ENCODE measurements around the gene TMEM258.
A peak's percentile ranks its signal among the peaks of the same experiment; 100 is the strongest.

Gene TMEM258

DNA sequence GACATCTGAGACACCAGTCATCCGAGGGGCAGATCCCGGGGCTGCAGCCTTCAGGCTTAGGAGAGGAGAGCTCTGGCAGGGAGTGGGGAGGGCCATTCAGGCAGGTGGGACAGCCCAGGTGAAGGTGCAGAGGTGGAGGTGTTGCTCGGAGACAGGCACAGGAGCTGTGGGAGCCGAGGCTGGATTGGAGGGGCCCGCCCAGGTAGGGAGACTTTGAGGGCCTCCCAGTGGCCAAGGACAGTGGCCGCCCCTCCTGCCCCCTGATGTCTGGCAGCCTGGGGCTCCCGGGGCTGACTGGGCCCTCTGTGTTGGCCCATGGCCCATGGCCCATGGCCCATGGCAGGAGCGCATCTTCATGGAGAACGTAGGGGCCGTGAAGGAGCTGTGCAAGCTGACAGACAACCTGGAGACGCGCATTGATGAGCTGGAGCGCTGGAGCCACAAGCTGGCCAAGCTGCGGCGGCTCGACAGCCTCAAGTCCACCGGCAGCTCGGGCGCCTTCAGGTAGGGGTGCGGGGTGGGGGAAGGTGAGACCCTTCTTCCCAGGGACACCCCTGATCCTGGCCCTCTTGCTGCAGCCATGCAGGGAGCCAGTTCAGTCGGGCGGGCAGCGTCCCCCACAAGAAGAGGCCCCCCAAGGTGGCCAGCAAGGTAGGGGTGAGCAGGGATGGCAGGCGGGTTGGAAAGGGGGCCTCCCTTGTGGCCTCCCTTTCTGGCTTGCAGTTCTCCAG lies 13.3 kb downstream of the TMEM258 start:
- FAIRE-seq (no peak), DNase-seq (ENCODE audit: extremely low spot score, insufficient read length, low read depth) (no peak)

GRCh38 chr11:61778357-61778886 lies 14.0 kb downstream of the TMEM258 start:
- DNase-seq (ENCODE audit: extremely low spot score, insufficient read length, low read depth) = no peak
- FAIRE-seq = no peak

DNA sequence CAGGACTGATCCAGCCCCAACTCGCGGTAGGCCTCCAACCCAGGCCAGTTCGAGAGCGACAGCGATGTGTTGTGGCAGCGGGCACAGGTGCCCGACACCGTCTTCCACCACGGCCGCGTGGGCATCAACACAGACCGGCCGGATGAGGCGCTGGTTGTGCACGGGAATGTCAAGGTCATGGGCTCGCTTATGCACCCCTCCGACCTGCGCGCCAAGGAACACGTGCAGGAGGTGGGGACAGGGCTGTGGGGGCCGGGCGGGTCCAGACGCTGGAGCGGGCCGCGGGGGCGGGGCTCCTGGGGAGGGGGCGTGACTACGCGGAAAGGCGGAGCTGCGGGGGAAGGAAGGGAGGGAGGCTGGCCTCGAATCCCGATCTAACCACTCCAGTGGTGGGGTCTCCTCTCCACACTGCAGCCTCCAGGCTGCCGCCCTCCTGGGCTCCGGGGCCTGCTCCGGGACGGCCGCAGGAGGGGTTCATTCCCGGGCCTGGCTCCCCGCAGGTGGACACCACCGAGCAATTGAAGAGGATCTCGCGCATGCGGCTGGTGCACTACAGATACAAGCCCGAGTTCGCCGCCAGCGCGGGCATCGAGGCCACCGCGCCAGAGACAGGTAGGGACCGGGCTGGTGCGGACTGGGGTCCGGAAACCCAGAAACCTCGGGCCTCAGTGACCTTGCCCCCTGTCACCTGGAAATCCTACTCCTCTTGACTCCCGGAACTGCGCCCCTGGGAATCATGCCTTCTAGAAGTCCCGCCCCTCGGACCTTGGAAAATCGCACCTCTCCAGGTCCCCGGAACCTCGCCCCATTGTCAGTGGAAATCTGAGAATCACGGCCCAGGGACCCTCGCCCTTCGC lies 14.9 kb downstream of the TMEM258 start:
- FAIRE-seq (no peak), DNase-seq (ENCODE audit: extremely low spot score, insufficient read length, low read depth) (peak; percentile 43)

- DNase-seq (ENCODE audit: extremely low spot score, insufficient read length, low read depth) (peak; percentile 70), FAIRE-seq (peak; percentile 74)
Observed at GRCh38 chr11:61776561-61777075, 15.8 kb downstream of the TMEM258 start.

GRCh38 chr11:61775606-61776554 lies 16.5 kb downstream of the TMEM258 start:
- DNase-seq (ENCODE audit: extremely low spot score, insufficient read length, low read depth) (no peak), FAIRE-seq (no peak)

DNA sequence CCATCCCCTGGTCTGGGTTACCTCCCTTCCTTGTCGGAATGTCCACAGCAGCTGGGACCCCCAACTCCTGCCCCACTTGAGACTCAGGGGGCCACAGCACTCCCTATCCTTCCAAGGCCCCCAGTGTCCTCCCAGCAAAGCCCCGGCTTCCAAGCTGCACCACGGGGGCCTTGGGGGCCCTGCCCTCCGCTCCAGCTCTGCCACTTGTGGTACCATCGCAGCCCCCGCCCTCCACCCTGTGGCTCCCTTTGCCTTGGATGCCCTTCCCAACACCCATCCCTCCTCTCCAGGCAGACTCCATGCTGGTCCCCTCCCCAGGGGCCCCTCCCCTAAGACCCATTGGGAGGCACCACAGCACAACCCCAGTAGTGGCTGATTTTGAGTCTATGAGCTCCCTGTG lies 17.3 kb downstream of the TMEM258 start:
- DNase-seq (ENCODE audit: extremely low spot score, insufficient read length, low read depth) (no peak), FAIRE-seq (no peak)

- FAIRE-seq = no peak
- no peak for DNase-seq (ENCODE audit: extremely low spot score, insufficient read length, low read depth)
Observed at GRCh38 chr11:61774411-61774810, 18.0 kb downstream of the TMEM258 start.

GRCh38 chr11:61773809-61774208 lies 18.6 kb downstream of the TMEM258 start:
- FAIRE-seq (no peak), DNase-seq (ENCODE audit: extremely low spot score, insufficient read length, low read depth) (no peak)

DNA sequence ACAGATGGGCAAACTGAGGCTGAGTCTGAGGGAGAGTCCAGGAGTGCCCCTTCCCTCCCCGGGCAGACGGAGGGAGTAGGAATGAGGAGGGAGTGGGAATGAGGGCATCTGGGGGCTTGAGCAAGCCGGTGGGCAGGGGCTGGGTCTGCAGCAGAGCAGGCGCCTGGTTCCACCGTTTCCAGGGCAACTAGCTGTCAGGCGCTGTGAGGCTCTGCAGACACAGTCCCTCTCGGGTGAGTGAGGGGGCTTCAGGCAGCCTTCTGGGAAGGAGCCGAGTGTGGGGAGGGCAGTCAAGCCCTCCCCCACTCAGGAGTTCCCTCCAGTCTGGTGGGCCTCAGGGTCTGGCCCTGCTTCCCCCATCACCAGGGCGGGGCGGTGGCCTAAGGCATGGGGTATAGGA lies 19.0 kb downstream of the TMEM258 start:
- no peak for FAIRE-seq
- no peak for DNase-seq (ENCODE audit: extremely low spot score, insufficient read length, low read depth)

DNA sequence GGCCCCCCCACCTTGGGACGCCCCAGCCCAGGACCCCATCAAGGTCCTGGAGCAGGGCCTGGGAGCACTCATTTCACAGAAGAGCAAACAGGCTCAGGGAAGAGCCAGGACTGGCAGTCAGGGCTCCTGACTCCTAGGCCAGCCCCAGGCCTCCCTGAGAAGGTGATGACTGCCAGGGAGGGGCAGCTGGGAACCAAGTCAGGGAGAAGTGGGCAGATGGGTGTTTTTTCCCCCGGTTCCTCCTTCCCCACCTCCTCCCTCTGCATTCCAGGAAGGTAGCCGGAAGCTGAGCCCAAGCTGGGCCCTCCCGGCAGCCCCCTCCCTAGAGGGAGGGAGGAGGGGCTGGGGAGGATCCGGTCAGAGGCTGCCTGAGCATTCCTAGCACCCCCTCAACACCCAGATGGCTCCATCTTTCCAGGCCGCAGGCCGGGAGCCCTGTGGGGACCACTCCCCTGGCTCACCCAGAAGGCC lies 20.4 kb downstream of the TMEM258 start:
- DNase-seq (ENCODE audit: extremely low spot score, insufficient read length, low read depth) (no peak), FAIRE-seq (no peak)

DNA sequence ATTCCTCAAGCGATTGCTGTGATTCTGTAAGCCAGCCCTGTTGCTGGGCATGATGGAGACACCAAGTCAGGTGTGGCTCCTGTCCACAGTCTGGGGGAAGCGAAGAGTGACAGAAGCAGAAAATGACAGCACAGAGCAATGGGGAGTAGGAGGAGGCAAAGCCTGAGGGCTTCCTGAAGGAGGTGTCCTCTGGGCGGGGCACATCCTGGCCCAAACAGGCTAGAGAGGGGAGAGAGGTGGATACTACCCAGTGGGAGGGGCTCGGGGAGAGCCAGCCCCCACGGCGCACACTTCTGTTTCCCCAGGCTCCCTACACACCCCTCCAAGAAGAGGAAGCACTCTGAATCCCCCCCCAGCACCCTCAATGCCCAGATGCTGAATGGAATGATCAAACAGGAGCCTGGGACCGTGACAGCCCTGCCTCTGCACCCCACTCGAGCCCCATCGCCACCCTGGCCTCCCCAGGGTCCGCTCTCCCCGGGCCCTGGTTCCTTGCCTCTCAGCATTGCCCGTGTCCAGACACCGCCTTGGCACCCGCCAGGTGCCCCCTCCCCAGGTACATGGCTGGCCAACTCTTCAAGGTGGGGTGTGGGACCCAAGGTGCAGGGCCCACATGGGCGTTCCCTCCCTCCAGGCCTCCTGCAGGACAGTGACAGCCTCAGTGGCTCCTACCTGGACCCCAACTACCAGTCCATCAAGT lies 21.1 kb downstream of the TMEM258 start:
- DNase-seq (ENCODE audit: extremely low spot score, insufficient read length, low read depth) (no peak), FAIRE-seq (no peak)

DNA sequence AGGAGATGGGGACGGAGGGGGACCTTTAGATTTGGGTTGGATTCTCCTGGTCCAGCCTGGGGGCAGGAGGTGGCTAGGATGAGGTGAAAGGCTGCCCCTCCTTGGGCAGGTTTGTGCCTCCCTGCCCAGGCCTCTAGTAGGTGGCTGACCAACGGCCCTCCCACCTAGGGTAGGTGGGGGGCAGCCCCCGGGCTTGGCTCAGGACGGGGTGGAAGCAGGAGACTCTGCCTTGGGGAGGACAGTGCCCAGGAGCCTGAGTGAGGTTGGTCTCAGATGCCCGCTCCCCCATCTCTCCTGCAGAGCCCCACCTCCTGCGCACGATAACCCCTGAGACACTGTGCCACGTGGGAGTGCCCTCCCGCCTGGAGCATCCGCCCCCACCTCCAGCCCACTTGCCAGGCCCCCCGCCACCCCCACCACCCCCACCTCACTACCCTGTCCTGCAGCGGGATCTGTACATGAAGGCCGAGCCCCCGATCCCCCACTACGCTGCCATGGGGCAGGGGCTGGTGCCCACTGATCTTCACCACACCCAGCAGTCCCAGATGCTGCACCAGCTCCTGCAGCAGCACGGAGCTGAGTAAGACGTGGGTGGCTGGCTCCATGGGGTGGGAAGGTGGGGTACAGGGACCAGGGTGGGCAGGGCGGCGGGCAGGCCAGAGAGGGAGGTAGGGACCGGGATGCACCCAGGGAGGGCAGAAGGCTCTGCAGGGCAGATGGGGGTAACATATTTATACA lies 22.3 kb downstream of the TMEM258 start:
- FAIRE-seq = no peak
- no peak for DNase-seq (ENCODE audit: extremely low spot score, insufficient read length, low read depth)

GRCh38 chr11:61769169-61769920 lies 23.1 kb downstream of the TMEM258 start:
- no peak for DNase-seq (ENCODE audit: extremely low spot score, insufficient read length, low read depth)
- no peak for FAIRE-seq

GRCh38 chr11:61768376-61769076 lies 23.9 kb downstream of the TMEM258 start:
- FAIRE-seq (no peak), DNase-seq (ENCODE audit: extremely low spot score, insufficient read length, low read depth) (no peak)

GRCh38 chr11:61766353-61766841 lies 26.0 kb downstream of the TMEM258 start:
- FAIRE-seq (no peak), DNase-seq (ENCODE audit: extremely low spot score, insufficient read length, low read depth) (no peak)

- no peak for FAIRE-seq
- DNase-seq (ENCODE audit: extremely low spot score, insufficient read length, low read depth) = no peak
Observed at GRCh38 chr11:61765550-61766253, 26.7 kb downstream of the TMEM258 start.

Measured in GM18507 (cell line).